HepG2 (cell line): ENCODE results near the gene PLEKHB1. TPM values are rescaled to one million over a fixed set of nuclear protein-coding genes. Genes with fewer than 3 reads are reported as not detected.
A peak's percentile ranks its signal among the peaks of the same experiment; 100 is the strongest.

Source experiments
- FOSL2 ChIP-seq: sonication (generic); formaldehyde crosslinking; IDR thresholded peaks from 2 replicates; pipeline ENCODE4 v1.4.0; 2020; ENCODE audit warnings: missing genetic modification reagents
- MBNL3 ChIP-seq: fragments of 250-450 bp; sonication (Bioruptor Pico); conservative IDR thresholded peaks from 2 replicates; pipeline ENCODE4 v1.8.0; 2022; ENCODE audit warnings: mild to moderate bottlenecking, inconsistent platforms
- MIER2 ChIP-seq: IDR thresholded peaks from 2 replicates; pipeline ENCODE4 v1.6.1; 2016; ENCODE audit warnings: missing biosample characterization, missing genetic modification reagents
- RBFOX2 ChIP-seq: fragments of 200-400 bp; formaldehyde crosslinking; IDR thresholded peaks from 2 replicates; pipeline ENCODE4 v1.6.1; 2017; ENCODE audit warnings: low read depth, mild to moderate bottlenecking, low read length
- ZNF274 ChIP-seq: sonication (generic); formaldehyde crosslinking; IDR thresholded peaks from 2 replicates; pipeline ENCODE4 v1.5.1; 2020; ENCODE audit warnings: mild to moderate bottlenecking, missing genetic modification reagents
- ZNF569 ChIP-seq: sonication (generic); formaldehyde crosslinking; IDR thresholded peaks from 2 replicates; pipeline ENCODE4 v1.5.0; 2020; ENCODE audit warnings: mild to moderate bottlenecking, missing genetic modification reagents, moderate library complexity, borderline replicate concordance
- ZNF605 ChIP-seq: sonication (generic); formaldehyde crosslinking; IDR thresholded peaks from 2 replicates; pipeline ENCODE4 v1.8.0; 2022; ENCODE audit warnings: mild to moderate bottlenecking, missing genetic modification reagents
- ZNF737 ChIP-seq: sonication (generic); formaldehyde crosslinking; IDR thresholded peaks from 2 replicates; pipeline ENCODE4 v1.5.0; 2020; ENCODE audit warnings: missing genetic modification reagents, mild to moderate bottlenecking, borderline replicate concordance
- ZNF75D ChIP-seq: sonication (generic); formaldehyde crosslinking; IDR thresholded peaks from 2 replicates; pipeline ENCODE4 v1.8.1; 2023; ENCODE audit warnings: missing genetic modification reagents, mild to moderate bottlenecking, borderline replicate concordance
- ZSCAN21 ChIP-seq: sonication (generic); formaldehyde crosslinking; IDR thresholded peaks from 2 replicates; pipeline ENCODE4 v1.8.0; 2022; ENCODE audit warnings: mild to moderate bottlenecking, missing genetic modification reagents, moderate library complexity, borderline replicate concordance
- polyA plus RNA-seq, 8 experiments: library from polyadenylated mRNA; depleted of rRNA in 3 of 8; stranded (reverse) in 7 of 8; unstranded in 1 of 8; fragments of >200 nt; fragmentation: Illumina TruSeq in 4 of 8; extraction: Trizol in 4 of 8; gene quantifications; 2 replicates each; pipeline versions ENCODE4 v1.2.1 to v1.2.3, GENCODE V29; 2011 to 2016; ENCODE audit warnings: low read depth in 4 of 8, missing spikeins in 1 of 8, mixed read lengths in 1 of 8; ENCODE audit not compliant: insufficient read depth in 1 of 8
- total RNA-seq, 5 experiments: library from RNA; depleted of rRNA; stranded (reverse); fragments of >200 nt; fragmentation: Illumina TruSeq; extraction: Trizol; gene quantifications; 2 replicates each; pipeline ENCODE4 v1.2.3, GENCODE V29; 2016; ENCODE audit warnings: low read depth in 1 of 5
- TF ChIP-seq, protein P1 (sequence below): sonication (generic); formaldehyde crosslinking; IDR thresholded peaks from 2 replicates; pipeline ENCODE4 v1.9.0; 2022; ENCODE audit warnings: low read depth, missing genetic modification reagents
- TF ChIP-seq, protein P2 (sequence below): sonication (generic); formaldehyde crosslinking; IDR thresholded peaks from 2 replicates; pipeline ENCODE4 v1.4.0; 2020; ENCODE audit warnings: missing genetic modification reagents
- TF ChIP-seq, protein P3 (sequence below): sonication (generic); formaldehyde crosslinking; IDR thresholded peaks from 2 replicates; pipeline ENCODE4 v1.8.1; 2023; ENCODE audit warnings: mild to moderate bottlenecking, inconsistent platforms, moderate library complexity, missing genetic modification reagents, borderline replicate concordance
- TF ChIP-seq, protein P4 (sequence below): sonication (generic); formaldehyde crosslinking; IDR thresholded peaks from 2 replicates; pipeline ENCODE4 v1.4.0; 2020; ENCODE audit warnings: missing genetic modification reagents
- TF ChIP-seq, protein P5 (sequence below): sonication (generic); formaldehyde crosslinking; IDR thresholded peaks from 2 replicates; pipeline ENCODE4 v1.4.0; 2020; ENCODE audit warnings: low read depth, mild to moderate bottlenecking, missing genetic modification reagents
- TF ChIP-seq, protein P6 (sequence below): sonication (generic); formaldehyde crosslinking; IDR thresholded peaks from 2 replicates; pipeline ENCODE4 v1.8.1; 2023; ENCODE audit warnings: missing genetic modification reagents, inconsistent platforms, borderline replicate concordance
- TF ChIP-seq, protein P7 (sequence below): sonication (generic); formaldehyde crosslinking; IDR thresholded peaks from 2 replicates; pipeline ENCODE4 v1.8.0; 2022; ENCODE audit warnings: missing genetic modification reagents, mild to moderate bottlenecking, inconsistent platforms, borderline replicate concordance

Gene PLEKHB1
- total and polyA plus RNA-seq, 2 of the 13 experiments (the other 11 are each of a cell fraction or from before 2014, with no cell fraction given), result 68.0 to 99.3 TPM

DNA sequence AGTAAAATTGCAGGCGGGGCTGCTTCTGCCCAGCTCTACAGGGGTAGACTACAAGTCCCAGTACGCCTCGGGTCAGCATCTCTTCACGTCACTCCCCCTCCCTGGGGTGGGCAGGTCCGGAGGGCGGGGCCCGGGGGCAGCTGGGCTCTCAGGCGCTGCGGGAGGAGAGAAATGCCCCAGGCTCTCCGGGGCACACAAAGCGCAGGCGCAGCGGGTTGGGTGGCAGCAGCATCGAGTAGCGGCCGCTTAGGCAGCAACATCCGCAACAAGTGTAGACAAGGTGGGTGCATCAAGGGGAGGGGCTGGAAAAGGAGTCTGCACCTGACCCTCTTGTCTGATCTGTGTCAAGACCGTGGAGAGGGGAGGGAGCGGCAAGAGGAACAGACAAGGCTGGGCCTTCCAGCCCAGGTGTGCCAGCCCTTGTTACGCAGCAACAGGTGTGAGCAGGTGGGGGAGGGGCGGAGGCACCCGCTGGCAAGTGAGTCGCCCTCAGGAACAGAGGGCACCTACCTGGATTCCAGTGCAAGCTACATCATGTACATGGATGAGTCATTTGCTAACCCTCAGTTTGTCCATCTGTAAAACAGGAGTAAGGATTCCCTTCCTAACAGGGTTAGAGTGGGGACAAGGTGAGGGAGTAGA lies 1.2 kb downstream of the PLEKHB1 start (continued):
- TF ChIP-seq, protein P1, sequence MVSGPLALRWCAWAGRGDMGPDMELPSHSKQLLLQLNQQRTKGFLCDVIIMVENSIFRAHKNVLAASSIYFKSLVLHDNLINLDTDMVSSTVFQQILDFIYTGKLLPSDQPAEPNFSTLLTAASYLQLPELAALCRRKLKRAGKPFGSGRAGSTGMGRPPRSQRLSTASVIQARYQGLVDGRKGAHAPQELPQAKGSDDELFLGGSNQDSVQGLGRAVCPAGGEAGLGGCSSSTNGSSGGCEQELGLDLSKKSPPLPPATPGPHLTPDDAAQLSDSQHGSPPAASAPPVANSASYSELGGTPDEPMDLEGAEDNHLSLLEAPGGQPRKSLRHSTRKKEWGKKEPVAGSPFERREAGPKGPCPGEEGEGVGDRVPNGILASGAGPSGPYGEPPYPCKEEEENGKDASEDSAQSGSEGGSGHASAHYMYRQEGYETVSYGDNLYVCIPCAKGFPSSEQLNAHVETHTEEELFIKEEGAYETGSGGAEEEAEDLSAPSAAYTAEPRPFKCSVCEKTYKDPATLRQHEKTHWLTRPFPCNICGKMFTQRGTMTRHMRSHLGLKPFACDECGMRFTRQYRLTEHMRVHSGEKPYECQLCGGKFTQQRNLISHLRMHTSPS (CRISPR knock-in tag), result peak; percentile 80
- no peak for TF ChIP-seq ZNF75D (CRISPR knock-in tag)
- peak; percentile 33; the same call in 1 of the 2 replicates for TF ChIP-seq ZNF274 (CRISPR knock-in tag)
- peak; percentile 62; the same call in 1 of the 2 replicates for TF ChIP-seq FOSL2 (CRISPR knock-in tag)
- TF ChIP-seq, protein P2, sequence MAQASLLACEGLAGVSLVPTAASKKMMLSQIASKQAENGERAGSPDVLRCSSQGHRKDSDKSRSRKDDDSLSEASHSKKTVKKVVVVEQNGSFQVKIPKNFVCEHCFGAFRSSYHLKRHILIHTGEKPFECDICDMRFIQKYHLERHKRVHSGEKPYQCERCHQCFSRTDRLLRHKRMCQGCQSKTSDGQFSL (CRISPR knock-in tag), result no peak
- no peak for TF ChIP-seq MIER2 (CRISPR knock-in tag)
- TF ChIP-seq ZNF605 (CRISPR knock-in tag), result no peak
- no peak for TF ChIP-seq MBNL3 (CRISPR knock-in tag)
- TF ChIP-seq, protein P3, sequence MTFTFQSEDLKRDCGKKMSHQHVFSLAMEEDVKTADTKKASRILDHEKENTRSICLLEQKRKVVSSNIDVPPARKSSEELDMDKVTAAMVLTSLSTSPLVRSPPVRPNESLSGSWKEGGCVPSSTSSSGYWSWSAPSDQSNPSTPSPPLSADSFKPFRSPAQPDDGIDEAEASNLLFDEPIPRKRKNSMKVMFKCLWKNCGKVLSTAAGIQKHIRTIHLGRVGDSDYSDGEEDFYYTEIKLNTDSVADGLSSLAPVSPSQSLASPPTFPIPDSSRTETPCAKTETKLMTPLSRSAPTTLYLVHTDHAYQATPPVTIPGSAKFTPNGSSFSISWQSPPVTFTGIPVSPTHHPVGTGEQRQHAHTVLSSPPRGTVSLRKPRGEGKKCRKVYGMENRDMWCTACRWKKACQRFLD, result no peak
- no peak for TF ChIP-seq ZNF737 (CRISPR knock-in tag)
- TF ChIP-seq RBFOX2, result peak; percentile 69; the same call in 1 of the 2 replicates
- no peak for TF ChIP-seq ZNF569 (CRISPR knock-in tag)
- TF ChIP-seq, protein P4, sequence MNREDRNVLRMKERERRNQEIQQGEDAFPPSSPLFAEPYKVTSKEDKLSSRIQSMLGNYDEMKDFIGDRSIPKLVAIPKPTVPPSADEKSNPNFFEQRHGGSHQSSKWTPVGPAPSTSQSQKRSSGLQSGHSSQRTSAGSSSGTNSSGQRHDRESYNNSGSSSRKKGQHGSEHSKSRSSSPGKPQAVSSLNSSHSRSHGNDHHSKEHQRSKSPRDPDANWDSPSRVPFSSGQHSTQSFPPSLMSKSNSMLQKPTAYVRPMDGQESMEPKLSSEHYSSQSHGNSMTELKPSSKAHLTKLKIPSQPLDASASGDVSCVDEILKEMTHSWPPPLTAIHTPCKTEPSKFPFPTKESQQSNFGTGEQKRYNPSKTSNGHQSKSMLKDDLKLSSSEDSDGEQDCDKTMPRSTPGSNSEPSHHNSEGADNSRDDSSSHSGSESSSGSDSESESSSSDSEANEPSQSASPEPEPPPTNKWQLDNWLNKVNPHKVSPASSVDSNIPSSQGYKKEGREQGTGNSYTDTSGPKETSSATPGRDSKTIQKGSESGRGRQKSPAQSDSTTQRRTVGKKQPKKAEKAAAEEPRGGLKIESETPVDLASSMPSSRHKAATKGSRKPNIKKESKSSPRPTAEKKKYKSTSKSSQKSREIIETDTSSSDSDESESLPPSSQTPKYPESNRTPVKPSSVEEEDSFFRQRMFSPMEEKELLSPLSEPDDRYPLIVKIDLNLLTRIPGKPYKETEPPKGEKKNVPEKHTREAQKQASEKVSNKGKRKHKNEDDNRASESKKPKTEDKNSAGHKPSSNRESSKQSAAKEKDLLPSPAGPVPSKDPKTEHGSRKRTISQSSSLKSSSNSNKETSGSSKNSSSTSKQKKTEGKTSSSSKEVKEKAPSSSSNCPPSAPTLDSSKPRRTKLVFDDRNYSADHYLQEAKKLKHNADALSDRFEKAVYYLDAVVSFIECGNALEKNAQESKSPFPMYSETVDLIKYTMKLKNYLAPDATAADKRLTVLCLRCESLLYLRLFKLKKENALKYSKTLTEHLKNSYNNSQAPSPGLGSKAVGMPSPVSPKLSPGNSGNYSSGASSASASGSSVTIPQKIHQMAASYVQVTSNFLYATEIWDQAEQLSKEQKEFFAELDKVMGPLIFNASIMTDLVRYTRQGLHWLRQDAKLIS, result no peak
- TF ChIP-seq, protein P5, sequence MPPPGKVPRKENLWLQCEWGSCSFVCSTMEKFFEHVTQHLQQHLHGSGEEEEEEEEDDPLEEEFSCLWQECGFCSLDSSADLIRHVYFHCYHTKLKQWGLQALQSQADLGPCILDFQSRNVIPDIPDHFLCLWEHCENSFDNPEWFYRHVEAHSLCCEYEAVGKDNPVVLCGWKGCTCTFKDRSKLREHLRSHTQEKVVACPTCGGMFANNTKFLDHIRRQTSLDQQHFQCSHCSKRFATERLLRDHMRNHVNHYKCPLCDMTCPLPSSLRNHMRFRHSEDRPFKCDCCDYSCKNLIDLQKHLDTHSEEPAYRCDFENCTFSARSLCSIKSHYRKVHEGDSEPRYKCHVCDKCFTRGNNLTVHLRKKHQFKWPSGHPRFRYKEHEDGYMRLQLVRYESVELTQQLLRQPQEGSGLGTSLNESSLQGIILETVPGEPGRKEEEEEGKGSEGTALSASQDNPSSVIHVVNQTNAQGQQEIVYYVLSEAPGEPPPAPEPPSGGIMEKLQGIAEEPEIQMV (CRISPR knock-in tag), result no peak
- TF ChIP-seq, protein P6, sequence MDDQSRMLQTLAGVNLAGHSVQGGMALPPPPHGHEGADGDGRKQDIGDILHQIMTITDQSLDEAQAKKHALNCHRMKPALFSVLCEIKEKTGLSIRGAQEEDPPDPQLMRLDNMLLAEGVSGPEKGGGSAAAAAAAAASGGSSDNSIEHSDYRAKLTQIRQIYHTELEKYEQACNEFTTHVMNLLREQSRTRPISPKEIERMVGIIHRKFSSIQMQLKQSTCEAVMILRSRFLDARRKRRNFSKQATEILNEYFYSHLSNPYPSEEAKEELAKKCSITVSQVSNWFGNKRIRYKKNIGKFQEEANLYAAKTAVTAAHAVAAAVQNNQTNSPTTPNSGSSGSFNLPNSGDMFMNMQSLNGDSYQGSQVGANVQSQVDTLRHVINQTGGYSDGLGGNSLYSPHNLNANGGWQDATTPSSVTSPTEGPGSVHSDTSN (CRISPR knock-in tag), result no peak
- TF ChIP-seq, protein P7, sequence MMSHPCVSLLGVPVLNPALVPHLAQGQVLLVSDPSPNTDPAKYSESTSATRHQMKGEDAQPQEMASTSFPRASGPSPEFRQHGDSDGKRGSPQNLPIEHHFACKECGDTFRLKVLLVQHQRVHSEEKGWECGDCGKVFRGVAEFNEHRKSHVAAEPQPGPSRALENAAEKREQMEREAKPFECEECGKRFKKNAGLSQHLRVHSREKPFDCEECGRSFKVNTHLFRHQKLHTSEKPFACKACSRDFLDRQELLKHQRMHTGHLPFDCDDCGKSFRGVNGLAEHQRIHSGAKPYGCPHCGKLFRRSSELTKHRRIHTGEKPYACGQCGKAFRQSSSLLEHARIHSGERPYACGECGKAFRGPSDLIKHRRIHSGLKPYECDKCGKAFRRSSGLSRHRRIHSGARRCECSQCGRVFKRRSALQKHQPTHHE (CRISPR knock-in tag), result no peak
- TF ChIP-seq ZSCAN21 (CRISPR knock-in tag), result no peak
